Endothelial cell of umbilical vein (primary cell): ENCODE measurements around the gene CNST. TPM values are rescaled to one million over a fixed set of nuclear protein-coding genes. Genes with fewer than 3 reads are reported as not detected.

Experiments used
- BruUV-seq: library from RNA; stranded (reverse); fragments of 400-500 nt; replicated peaks from 2 replicates; lab custom pipeline; 2021; lab: Mats Ljungman, UMichigan
- CTCF ChIA-PET: fragments of 300-600, 350-600 bp; sonication (Branson Sonifier 250); formaldehyde crosslinking; loops from one replicate; lab custom pipeline; 2021; ENCODE audit warnings: antibody characterized with exemption, inconsistent platforms; lab: Charles Lee
- POLR2A ChIA-PET: fragments of 300-600, 350-600 bp; sonication (Branson Sonifier 250); formaldehyde crosslinking; loops from one replicate; lab custom pipeline; 2021; ENCODE audit warnings: antibody characterized with exemption, inconsistent platforms; lab: Charles Lee
- DNase-seq: peaks from one replicate; pipeline ENCODE4 v3.0.0-alpha.2; 2011; ENCODE audit warnings: low read depth, low spot score
- FAIRE-seq: peaks from 2 replicates; lab custom pipeline; 2011; peaks lifted over from hg19 to GRCh38; lab: Jason Lieb, UNC
- H2AFZ ChIP-seq: 2 replicates; pipeline ENCODE4 v1.6.0; 2012; ENCODE audit warnings: low read depth, low read length, control low read depth, inconsistent platforms
- H3K27ac ChIP-seq: 2 replicates; pipeline ENCODE4 v1.5.1; 2011; ENCODE audit warnings: low read depth, mild to moderate bottlenecking, control low read depth, low read length, moderate library complexity; ENCODE audit not compliant: insufficient read depth
- H3K27me3 ChIP-seq, 2 experiments: 2 replicates each; pipeline versions ENCODE4 v1.6.0 to v1.6.1; 2011; ENCODE audit warnings: low read length in 2 of 2, mixed read lengths in 1 of 2; ENCODE audit not compliant: control insufficient read depth in 2 of 2, insufficient read depth in 2 of 2
- H3K36me3 ChIP-seq, 2 experiments: 2 replicates in 1 of 2; 3 replicates in 1 of 2; pipeline ENCODE4 v1.5.1; 2011; ENCODE audit warnings: low read length in 2 of 2, mild to moderate bottlenecking in 1 of 2, moderate library complexity in 1 of 2; ENCODE audit not compliant: control insufficient read depth in 2 of 2, insufficient read depth in 2 of 2; ENCODE audit errors: extremely low read depth in 1 of 2
- H3K4me1 ChIP-seq: 3 replicates; pipeline ENCODE4 v1.5.1; 2011; ENCODE audit warnings: mild to moderate bottlenecking, low read length; ENCODE audit not compliant: control insufficient read depth, insufficient read depth; ENCODE audit errors: extremely low read depth
- H3K4me2 ChIP-seq: 2 replicates; pipeline ENCODE4 v1.6.1; 2011; ENCODE audit warnings: low read length, control low read depth, mixed read lengths; ENCODE audit not compliant: insufficient read depth
- H3K4me3 ChIP-seq, 3 experiments: fragments of 200-600 bp in 1 of 3; sonication (generic), shearing (Covaris generic) in 1 of 3; replicated peaks in 1 of 3; 2 replicates each; pipeline ENCODE4 v1.5.1; 2011 to 2016; ENCODE audit warnings: control low read depth in 3 of 3, low read length in 3 of 3, mild to moderate bottlenecking in 2 of 3, inconsistent platforms in 1 of 3, low read depth in 1 of 3, moderate library complexity in 1 of 3; ENCODE audit not compliant: insufficient read depth in 1 of 3
- H3K79me2 ChIP-seq: 2 replicates; pipeline ENCODE4 v1.6.0; 2012; ENCODE audit warnings: low read length, inconsistent platforms; ENCODE audit not compliant: control insufficient read depth, insufficient read depth
- H3K9ac ChIP-seq: replicated peaks from 2 replicates; pipeline ENCODE3; 2011; ENCODE audit warnings: low read length, control low read depth; ENCODE audit not compliant: insufficient read depth; ENCODE audit errors: extremely low read depth
- H3K9me1 ChIP-seq: replicated peaks from 3 replicates; pipeline ENCODE4 v1.6.0; 2011; ENCODE audit warnings: mild to moderate bottlenecking, low read length; ENCODE audit not compliant: control insufficient read depth, insufficient read depth; ENCODE audit errors: extremely low read depth
- H3K9me3 ChIP-seq: replicated peaks from 2 replicates; pipeline ENCODE4 v1.5.1; 2012; ENCODE audit warnings: low read length, inconsistent platforms; ENCODE audit not compliant: control insufficient read depth, insufficient read depth
- H4K20me1 ChIP-seq: replicated peaks from 2 replicates; pipeline ENCODE3; 2011; ENCODE audit warnings: mild to moderate bottlenecking, low read length; ENCODE audit not compliant: control insufficient read depth, insufficient read depth; ENCODE audit errors: extremely low read depth
- EZH2 ChIP-seq: IDR thresholded peaks from 2 replicates; pipeline ENCODE4 v1.6.1; 2012; ENCODE audit warnings: borderline replicate concordance, low read depth, mild to moderate bottlenecking, moderate library complexity, low read length, inconsistent platforms; ENCODE audit not compliant: severe bottlenecking
- FOS ChIP-seq: IDR thresholded peaks from 2 replicates; pipeline ENCODE4 v1.6.1; 2011; ENCODE audit warnings: mild to moderate bottlenecking, low read length, moderate library complexity, borderline replicate concordance; ENCODE audit not compliant: insufficient read depth
- GATA2 ChIP-seq: IDR thresholded peaks from 2 replicates; pipeline ENCODE4 v1.7.0; 2011; ENCODE audit warnings: low read depth, mild to moderate bottlenecking, moderate library complexity, mixed read lengths, low read length; ENCODE audit not compliant: insufficient read length, insufficient read depth
- JUN ChIP-seq: IDR thresholded peaks from 2 replicates; pipeline ENCODE4 v1.6.1; 2011; ENCODE audit warnings: borderline replicate concordance, low read depth; ENCODE audit not compliant: insufficient read length, insufficient read depth
- MYC ChIP-seq: IDR thresholded peaks from one replicate; pipeline ENCODE4 v1.6.1; 2011; ENCODE audit warnings: mild to moderate bottlenecking, low read depth, low read length
- POLR2A ChIP-seq: IDR thresholded peaks from 2 replicates; pipeline ENCODE4 v1.6.1; 2012; ENCODE audit warnings: low read depth, mild to moderate bottlenecking, control low read depth, low read length
- POLR2AphosphoS5 ChIP-seq: IDR thresholded peaks from 2 replicates; pipeline ENCODE4 v1.6.1; 2012; ENCODE audit warnings: low read depth, mild to moderate bottlenecking, control low read depth, low read length, moderate library complexity; ENCODE audit not compliant: insufficient read depth
- dilution Hi-C: fragments of 300-500 bp; cut with MboI; formaldehyde crosslinking; loops from one replicate; pipeline ENCODE4 v1.15.0; 2019; ENCODE audit warnings: low sequenced_read_pairs; ENCODE audit not compliant: extremely low pct_ligation_motif_present
- intact Hi-C: fragments of 100-400 bp; cut with micrococcal nuclease; formaldehyde crosslinking; loops from one replicate; pipeline ENCODE4 v1.10.0; 2022
- polyA plus RNA-seq, 4 experiments: library from polyadenylated mRNA; depleted of rRNA in 3 of 4; stranded (reverse) in 3 of 4; unstranded in 1 of 4; fragments of >200 nt; gene quantifications; 2 replicates each; pipeline versions ENCODE4 v1.2.1 to v1.2.3, GENCODE V29; 2011 to 2012; ENCODE audit warnings: missing spikeins in 1 of 4
- total RNA-seq: library from RNA; stranded (reverse); gene quantifications from 2 replicates; pipeline ENCODE4 v1.2.3, GENCODE V29; 2021
- TF ChIP-seq, protein P1 (sequence below): IDR thresholded peaks from 2 replicates; pipeline ENCODE4 v1.6.1; 2011; ENCODE audit not compliant: insufficient read depth, insufficient read length
- TF ChIP-seq, protein P2 (sequence below), 2 donors: IDR thresholded peaks; 1 replicate in 1 of 2; 2 replicates in 1 of 2; pipeline ENCODE4 v1.5.1; 2011; ENCODE audit warnings: low read length in 2 of 2, mild to moderate bottlenecking in 2 of 2, moderate library complexity in 2 of 2, control low read depth in 1 of 2, inconsistent platforms in 1 of 2, low read depth in 1 of 2; ENCODE audit not compliant: insufficient read depth in 1 of 2; ENCODE audit errors: extremely low read depth in 1 of 2

CNST gene
- total and polyA plus RNA-seq, 2 donors (not counting 3 experiments of a cell fraction or from before 2014, with no cell fraction given), result 6.3 to 18.1 TPM

DNA sequence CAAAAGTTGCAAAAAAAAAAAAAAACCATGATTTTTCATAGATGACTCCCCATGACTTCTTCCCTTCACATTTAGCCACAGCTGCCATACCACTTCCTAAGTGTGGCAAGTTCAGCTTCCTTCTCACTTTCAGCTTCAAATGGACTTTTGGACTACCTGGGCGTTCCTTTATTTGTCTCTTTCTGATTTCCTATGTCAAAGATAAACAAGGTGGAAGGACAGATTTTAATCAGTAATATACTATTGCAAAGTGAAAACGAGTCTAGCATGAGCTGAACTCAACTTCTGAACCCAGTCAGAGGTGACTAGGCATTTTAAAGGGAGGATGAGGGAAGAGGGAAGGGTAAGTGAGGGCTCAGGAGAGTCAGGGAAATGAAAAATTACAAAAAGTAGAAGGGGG lies 143.6 kb downstream of the CNST start:
- Histone ChIP-seq H3K4me1 (no peaks in the 10 kb centered on the region), H3K9me1 (no peaks in the 10 kb centered on the region), H3K4me2 (no peak overlapping the region), H3K27me3 (peaks cover 0 to 2% of the 10 kb centered on the region in 2 experiments), H3K9me3 (no peaks in the 10 kb centered on the region), H3K79me2 (no peaks in the 10 kb centered on the region), H4K20me1 (no peaks in the 10 kb centered on the region), H3K4me3 (no peak overlapping the region), H3K36me3 (no peaks in the 10 kb centered on the region), H2AFZ (no peak overlapping the region), H3K27ac (no peak overlapping the region), H3K9ac (no peak overlapping the region)
- ChIA-PET POLR2A (no interaction called here), CTCF (interaction anchor here (0.7 kb wide), 1 partner anchor 212 kb away, joined by 3 read pairs; no protein-coding TSS in a partner anchor)
- dilution Hi-C loops, result no loop called here
- FAIRE-seq (no peak), DNase-seq (no peak)
- BruUV-seq, result no TSS peak
- intact Hi-C loops, result no loop called here
- TF ChIP-seq MYC (no peak), FOS (no peak), POLR2A (no peak), EZH2 (no peak), GATA2 (no peak), JUN (no peak), POLR2AphosphoS5 (no peak)
- TF ChIP-seq, protein P1, sequence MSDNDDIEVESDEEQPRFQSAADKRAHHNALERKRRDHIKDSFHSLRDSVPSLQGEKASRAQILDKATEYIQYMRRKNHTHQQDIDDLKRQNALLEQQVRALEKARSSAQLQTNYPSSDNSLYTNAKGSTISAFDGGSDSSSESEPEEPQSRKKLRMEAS, result no peak
- TF ChIP-seq, protein P2, sequence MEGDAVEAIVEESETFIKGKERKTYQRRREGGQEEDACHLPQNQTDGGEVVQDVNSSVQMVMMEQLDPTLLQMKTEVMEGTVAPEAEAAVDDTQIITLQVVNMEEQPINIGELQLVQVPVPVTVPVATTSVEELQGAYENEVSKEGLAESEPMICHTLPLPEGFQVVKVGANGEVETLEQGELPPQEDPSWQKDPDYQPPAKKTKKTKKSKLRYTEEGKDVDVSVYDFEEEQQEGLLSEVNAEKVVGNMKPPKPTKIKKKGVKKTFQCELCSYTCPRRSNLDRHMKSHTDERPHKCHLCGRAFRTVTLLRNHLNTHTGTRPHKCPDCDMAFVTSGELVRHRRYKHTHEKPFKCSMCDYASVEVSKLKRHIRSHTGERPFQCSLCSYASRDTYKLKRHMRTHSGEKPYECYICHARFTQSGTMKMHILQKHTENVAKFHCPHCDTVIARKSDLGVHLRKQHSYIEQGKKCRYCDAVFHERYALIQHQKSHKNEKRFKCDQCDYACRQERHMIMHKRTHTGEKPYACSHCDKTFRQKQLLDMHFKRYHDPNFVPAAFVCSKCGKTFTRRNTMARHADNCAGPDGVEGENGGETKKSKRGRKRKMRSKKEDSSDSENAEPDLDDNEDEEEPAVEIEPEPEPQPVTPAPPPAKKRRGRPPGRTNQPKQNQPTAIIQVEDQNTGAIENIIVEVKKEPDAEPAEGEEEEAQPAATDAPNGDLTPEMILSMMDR (IDR thresholded peaks at IDR 0.05; ENCODE audit: extremely low read depth in 1 of 2, insufficient read depth in 1 of 2, low read depth in 1 of 2, low read length in 2 of 2), result no peak
